ENCODE data around the gene HINFP.

HINFP gene

DNA sequence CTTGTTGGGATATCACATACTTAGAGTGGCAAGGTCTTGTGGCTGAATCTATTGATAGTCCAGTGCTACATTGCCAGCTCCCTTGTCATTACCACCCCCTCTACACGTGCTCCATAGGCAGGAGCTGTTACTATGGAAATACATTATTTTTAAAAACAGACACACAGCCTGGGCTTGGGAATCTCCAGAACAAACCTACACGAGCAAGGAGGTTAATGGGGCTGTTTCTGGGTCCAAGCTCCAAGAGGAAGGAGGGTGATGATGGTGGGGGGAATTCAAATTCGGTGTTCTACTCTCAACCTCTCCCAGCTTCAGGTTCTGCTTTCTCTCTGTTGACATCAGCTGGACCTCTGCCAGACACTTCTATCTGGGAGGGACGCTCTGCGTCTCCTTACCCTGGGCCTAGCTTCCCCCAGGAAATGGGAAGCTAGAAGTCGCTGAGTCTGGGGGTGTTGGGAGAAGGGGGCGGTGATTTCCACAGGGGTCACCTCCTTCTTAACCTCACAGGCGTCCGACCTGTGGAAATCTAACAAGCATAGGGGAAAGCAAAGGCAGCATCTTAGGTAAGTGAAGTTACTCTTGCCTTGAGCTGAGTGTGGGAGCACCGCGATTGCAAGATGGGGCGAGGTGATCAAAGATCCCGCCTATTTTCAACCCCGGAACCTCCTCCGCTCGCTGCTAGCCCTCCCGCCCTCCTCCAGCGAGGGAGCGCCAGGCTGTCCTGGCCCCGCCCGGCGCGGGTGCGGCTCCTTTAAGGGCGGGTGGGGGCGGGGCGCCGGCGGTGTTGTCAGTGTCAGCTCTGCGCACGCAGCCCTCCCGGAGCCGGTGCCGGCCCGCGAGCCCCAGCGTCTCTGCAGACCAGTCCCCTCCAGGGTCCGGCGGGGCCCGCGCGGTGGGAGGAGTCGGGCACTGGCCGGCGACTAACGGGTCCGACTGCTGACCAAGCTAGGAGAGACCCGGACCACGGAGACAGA is 14.5 kb upstream of the HINFP start, which contains the start of gene C2CD2L:
TSS of gene C2CD2L (plus strand) at position 781 of the 974 bp plus-strand sequence. CDS start 398 bp downstream, outside the sequence.
- H3K4me3 Mint-ChIP-seq, result peak within 1 kb of the TSS; percentile 91 to 95
- peak; percentile 75 to 79 (median 78) for DNase-seq
- peak within 1 kb of the TSS; percentile 62 to 87 for H3K27ac Mint-ChIP-seq
- peak; percentile 88 for ATAC-seq (replicated peaks)
- no peaks in the 10 kb centered on the region for H3K27me3 Mint-ChIP-seq
- peaks cover 9% of the 10 kb centered on the region for H3K36me3 Mint-ChIP-seq (ENCODE audit: insufficient read depth)
- peaks cover 31 to 41% of the 10 kb centered on the region in 2 donors for H3K4me1 Mint-ChIP-seq (ENCODE audit: low read depth in 2 of 2)
- no peaks in the 10 kb centered on the region for H3K9me3 Mint-ChIP-seq

DNA sequence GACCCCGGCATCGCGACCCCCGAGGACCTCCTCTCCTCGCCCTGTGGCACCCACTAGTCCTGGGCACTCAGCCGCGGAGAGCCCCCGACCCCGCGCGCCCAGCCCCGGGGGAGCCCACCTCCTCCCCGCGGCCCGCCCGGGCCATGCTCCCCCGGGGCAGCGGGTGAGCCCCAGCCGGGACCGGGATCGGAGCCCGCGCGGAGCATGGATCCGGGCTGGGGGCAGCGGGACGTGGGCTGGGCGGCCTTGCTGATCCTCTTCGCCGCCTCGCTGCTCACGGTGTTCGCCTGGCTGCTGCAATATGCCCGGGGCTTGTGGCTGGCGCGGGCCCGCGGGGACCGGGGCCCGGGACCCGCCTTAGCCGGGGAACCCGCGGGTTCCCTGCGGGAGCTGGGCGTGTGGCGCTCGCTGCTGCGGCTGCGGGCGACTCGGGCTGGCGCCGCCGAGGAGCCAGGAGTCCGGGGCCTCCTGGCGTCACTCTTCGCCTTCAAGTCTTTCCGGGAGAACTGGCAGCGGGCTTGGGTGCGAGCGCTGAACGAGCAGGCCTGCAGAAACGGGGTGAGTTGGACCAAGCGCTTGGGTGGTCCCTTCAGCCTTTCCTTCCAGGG is 13.7 kb upstream of the HINFP start:
- Mint-ChIP-seq H3K36me3 (ENCODE audit: insufficient read depth) (peaks cover 7% of the 10 kb centered on the region), H3K4me1 (ENCODE audit: low read depth in 2 of 2) (peaks cover 31 to 37% of the 10 kb centered on the region in 2 donors), H3K9me3 (no peaks in the 10 kb centered on the region)

DNA sequence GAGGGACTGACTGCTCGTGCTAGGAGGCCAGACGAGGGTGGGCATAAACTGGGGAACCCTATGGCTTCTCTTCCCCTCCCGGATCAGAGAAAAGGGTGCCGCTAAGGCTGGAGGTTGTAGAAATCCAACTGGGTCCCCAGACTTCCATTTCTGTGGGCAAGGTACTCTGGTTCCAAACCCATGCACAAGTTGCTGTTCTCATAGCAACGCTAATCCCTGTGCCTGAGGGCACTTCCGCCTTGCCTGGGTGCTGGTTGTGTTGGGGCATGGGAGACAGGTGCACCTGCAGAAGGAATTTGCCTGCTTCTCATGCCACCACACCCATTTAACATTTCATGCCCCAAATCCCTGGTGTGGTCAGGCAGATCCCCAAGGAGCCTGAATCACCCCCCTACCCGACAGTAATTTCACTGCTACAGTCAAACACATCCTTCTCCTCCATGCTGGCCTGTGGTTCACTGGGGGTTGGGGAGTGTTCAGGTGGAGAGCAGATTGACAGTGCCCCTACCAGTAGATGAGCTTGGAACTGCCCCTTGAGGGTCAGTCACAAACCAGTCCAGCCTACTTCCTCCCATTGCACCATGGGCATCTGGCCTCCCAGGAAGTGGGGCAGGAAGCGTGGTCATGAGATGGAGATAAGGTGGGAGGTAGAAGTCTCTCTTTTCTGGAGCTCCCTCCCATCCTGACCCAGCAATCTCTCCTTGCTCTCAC is 13.1 kb upstream of the HINFP start:
- H3K4me1 Mint-ChIP-seq (ENCODE audit: low read depth in 2 of 2), result peaks cover 31 to 37% of the 10 kb centered on the region in 2 donors
- peak; percentile 24 for ATAC-seq (replicated peaks)

More for the DNA sequence above, 13.7 kb upstream of the HINFP start:
- Mint-ChIP-seq H3K27me3 (no peaks in the 10 kb centered on the region), H3K4me3 (peak overlapping the region; percentile 91 to 95), H3K27ac (peak overlapping the region in 1 of 2 donors; percentile 62)
- DNase-seq (peak in 1 of 3 experiments; percentile 17), ATAC-seq (replicated peaks) (peak; percentile 19)

DNA sequence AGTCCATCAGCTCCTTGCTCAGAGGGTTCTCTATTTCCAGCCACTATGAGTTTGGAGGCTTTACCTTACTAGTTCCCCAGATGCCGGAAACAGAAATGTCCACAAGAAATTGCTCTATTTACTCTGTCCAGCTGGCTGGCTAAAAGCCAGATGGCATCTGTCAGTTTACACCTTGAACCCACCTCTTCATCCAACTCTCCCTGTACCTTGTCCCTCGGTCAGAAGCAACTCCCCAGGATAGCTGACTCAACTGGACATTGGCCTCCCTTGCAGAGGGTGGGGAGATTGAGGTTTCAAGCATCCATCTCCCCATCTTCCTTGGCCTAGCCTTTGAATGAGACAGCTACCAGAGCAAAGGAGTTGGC is 12.5 kb upstream of the HINFP start:
- H3K27me3 Mint-ChIP-seq, result no peaks in the 10 kb centered on the region
- ATAC-seq (replicated peaks) (no peak), DNase-seq (no peak)
- peak overlapping the region; percentile 91 to 95 for H3K4me3 Mint-ChIP-seq
- H3K9me3 Mint-ChIP-seq, result no peaks in the 10 kb centered on the region
- peak overlapping the region; percentile 62 to 87 for H3K27ac Mint-ChIP-seq
- peaks cover 29 to 37% of the 10 kb centered on the region in 2 donors for H3K4me1 Mint-ChIP-seq (ENCODE audit: low read depth in 2 of 2)
- H3K36me3 Mint-ChIP-seq (ENCODE audit: insufficient read depth), result peaks cover 11% of the 10 kb centered on the region

More for the DNA sequence above, 13.1 kb upstream of the HINFP start:
- H3K27ac Mint-ChIP-seq, result peak overlapping the region; percentile 62 to 87
- no peak for DNase-seq
- peak overlapping the region; percentile 91 to 95 for H3K4me3 Mint-ChIP-seq
- H3K9me3 Mint-ChIP-seq, result no peaks in the 10 kb centered on the region
- H3K36me3 Mint-ChIP-seq (ENCODE audit: insufficient read depth), result peaks cover 7% of the 10 kb centered on the region
- H3K27me3 Mint-ChIP-seq, result no peaks in the 10 kb centered on the region

DNA sequence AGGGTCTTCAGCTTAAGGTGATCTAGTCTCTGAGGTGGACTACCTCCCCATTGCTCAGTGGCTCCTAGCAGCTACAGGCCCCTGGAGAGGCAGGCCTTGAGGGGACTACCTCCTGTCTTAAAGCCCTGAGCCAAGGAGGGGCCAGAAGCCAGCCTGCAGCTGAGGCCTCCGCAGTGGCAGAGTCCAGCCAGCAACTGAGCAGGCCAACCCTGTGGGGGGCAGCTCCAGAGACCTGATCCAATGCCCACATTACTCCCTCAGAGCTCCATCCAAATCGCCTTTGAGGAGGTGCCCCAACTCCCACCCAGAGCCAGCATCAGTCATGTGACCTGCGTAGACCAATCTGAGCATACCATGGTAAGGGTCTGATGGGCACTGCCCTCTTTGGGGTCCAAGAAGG is 11.5 kb upstream of the HINFP start:
- ATAC-seq (replicated peaks) (no peak), DNase-seq (no peak)
- Mint-ChIP-seq H3K27me3 (no peaks in the 10 kb centered on the region), H3K9me3 (no peaks in the 10 kb centered on the region), H3K36me3 (ENCODE audit: insufficient read depth) (peaks cover 18% of the 10 kb centered on the region), H3K4me1 (ENCODE audit: low read depth in 2 of 2) (peaks cover 25 to 37% of the 10 kb centered on the region in 2 donors), H3K27ac (peak overlapping the region; percentile 62 to 87), H3K4me3 (peak overlapping the region; percentile 91 to 95)

DNA sequence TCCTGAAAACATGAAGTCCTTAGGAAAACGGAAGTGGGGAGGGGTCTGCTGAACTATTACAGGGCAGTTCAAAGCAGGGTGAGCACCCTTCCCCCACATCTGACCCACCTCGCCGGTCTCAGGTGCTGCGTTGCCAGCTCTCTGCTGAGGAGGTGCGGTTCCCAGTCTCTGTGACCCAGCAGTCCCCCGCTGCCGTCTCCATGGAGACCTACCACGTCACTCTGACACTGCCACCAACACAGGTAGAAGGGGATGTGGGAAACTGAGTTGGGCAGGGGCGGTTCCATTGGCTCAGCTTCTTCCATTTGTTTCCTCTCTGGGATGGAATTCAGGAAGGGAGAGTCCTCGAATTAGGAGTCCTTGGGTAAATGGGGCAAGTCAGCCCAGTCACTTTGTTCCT is 10.9 kb upstream of the HINFP start:
- H3K9me3 Mint-ChIP-seq, result no peaks in the 10 kb centered on the region
- DNase-seq, result no peak
- H3K4me1 Mint-ChIP-seq (ENCODE audit: low read depth in 2 of 2), result peaks cover 29 to 40% of the 10 kb centered on the region in 2 donors
- H3K27ac Mint-ChIP-seq, result peak overlapping the region in 1 of 2 donors; percentile 17
- H3K4me3 Mint-ChIP-seq, result no peak overlapping the region
- peaks cover 23% of the 10 kb centered on the region for H3K36me3 Mint-ChIP-seq (ENCODE audit: insufficient read depth)
- H3K27me3 Mint-ChIP-seq, result no peaks in the 10 kb centered on the region
- ATAC-seq (replicated peaks), result no peak

DNA sequence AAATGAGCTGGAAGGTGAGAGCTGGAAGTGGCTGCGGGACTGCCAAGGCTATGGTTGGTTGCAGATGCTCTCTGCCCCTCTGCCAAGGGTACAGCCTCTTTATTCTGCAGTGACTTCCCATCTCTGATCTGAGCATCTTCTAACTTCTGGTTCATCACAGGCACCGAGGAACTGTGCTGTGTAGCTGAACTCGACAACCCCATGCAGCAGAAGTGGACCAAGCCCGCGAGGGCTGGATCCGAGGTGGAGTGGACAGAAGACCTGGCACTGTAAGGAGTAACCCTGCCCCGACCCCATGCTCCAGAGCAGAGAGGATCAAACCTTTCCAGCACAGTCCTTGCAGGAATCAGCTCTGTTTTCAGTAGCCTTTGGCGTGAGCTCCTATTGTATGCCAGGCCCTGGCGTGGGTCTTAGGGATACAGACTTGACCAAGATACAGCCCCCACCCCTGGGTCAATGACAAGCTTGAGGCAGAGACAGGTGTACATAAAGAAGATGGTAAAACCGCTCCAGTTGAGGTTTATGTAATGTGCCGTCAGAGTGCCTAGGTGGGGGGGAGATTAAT is 9.9 kb upstream of the HINFP start:
- H3K36me3 Mint-ChIP-seq (ENCODE audit: insufficient read depth), result peaks cover 26% of the 10 kb centered on the region
- no peaks in the 10 kb centered on the region for H3K9me3 Mint-ChIP-seq
- peak overlapping the region in 1 of 2 donors; percentile 62 for H3K27ac Mint-ChIP-seq
- H3K27me3 Mint-ChIP-seq, result no peaks in the 10 kb centered on the region
- H3K4me3 Mint-ChIP-seq, result no peak overlapping the region
- H3K4me1 Mint-ChIP-seq (ENCODE audit: low read depth in 2 of 2), result peaks cover 35 to 37% of the 10 kb centered on the region in 2 donors
- no peak for DNase-seq
- ATAC-seq (replicated peaks), result no peak

DNA sequence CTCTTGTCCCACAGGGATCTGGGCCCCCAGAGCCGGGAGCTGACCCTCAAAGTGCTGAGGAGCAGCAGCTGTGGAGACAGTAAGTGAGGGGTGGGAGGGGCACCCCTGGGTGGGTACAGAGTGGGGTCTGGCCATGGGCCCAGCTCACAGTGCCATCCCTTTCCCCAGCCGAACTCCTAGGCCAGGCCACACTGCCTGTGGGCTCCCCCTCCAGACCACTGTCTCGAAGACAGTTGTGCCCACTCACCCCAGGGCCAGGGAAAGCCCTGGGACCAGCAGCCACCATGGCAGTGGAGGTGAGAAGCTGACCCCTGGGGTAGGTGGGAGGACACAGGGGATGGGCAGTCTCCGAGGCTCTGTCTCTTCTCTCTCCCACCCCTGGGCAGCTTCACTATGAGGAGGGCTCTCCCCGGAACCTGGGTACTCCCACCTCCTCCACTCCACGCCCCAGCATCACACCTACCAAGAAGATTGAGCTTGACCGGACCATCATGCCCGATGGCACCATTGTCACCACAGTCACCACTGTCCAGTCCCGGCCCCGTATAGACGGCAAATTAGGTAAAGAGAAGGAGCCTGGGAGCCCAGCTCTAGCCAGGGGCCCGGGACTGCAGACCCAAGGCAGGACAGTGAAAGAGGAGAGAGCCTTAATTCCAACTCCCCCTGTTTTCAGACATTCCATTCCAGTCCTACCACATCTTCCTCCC is 8.9 kb upstream of the HINFP start:
- no peak for DNase-seq
- H3K4me1 Mint-ChIP-seq (ENCODE audit: low read depth in 2 of 2), result peaks cover 30 to 31% of the 10 kb centered on the region in 2 donors
- ATAC-seq (replicated peaks), result no peak
- no peaks in the 10 kb centered on the region for H3K9me3 Mint-ChIP-seq
- peaks cover 26% of the 10 kb centered on the region for H3K36me3 Mint-ChIP-seq (ENCODE audit: insufficient read depth)
- H3K4me3 Mint-ChIP-seq, result no peak overlapping the region
- H3K27ac Mint-ChIP-seq, result no peak overlapping the region
- no peaks in the 10 kb centered on the region for H3K27me3 Mint-ChIP-seq

DNA sequence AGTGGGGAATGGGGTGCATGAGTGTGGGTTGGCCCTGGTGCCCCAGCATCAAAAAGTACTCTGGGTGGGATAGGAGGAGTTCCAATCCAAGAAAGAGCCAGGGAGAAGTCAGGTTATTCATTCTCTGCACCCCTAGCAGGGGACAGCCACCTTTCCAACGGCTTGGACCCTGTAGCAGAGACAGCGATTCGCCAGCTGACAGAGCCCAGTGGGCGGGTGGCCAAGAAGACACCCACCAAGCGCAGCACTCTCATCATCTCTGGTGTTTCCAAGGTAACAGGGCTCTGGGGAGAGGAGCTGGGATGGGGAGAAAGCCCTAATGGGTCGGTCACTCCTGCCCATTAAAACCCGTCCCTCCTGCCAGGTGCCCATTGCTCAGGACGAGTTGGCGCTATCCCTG is 7.7 kb upstream of the HINFP start:
- ATAC-seq (replicated peaks) (no peak), DNase-seq (no peak)
- no peaks in the 10 kb centered on the region for H3K27me3 Mint-ChIP-seq
- H3K27ac Mint-ChIP-seq, result peak overlapping the region in 1 of 2 donors; percentile 36
- peaks cover 22 to 24% of the 10 kb centered on the region in 2 donors for H3K4me1 Mint-ChIP-seq (ENCODE audit: low read depth in 2 of 2)
- H3K4me3 Mint-ChIP-seq, result no peak overlapping the region
- H3K9me3 Mint-ChIP-seq, result no peaks in the 10 kb centered on the region
- peaks cover 21% of the 10 kb centered on the region for H3K36me3 Mint-ChIP-seq (ENCODE audit: insufficient read depth)

DNA sequence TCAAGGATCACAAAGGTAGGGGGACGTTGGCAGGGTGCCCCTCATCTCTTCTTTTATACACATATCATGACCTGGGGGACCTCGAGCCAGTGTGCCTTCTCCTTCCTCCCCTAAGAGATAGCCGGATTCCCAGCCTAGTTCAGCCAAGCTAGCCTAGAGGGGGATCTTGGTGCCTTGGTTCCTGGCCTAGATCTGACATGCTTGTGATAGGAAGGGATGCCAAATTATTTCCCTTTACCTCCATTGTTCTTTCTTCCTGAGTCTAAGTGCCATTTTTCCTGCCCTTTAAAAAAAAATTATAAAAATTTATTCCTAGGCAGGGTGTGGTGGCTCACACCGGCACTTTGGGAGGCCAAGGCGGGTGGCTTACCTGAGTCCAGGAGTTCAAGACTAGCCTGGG is 7.0 kb upstream of the HINFP start:
- Mint-ChIP-seq H3K27ac (peak overlapping the region in 1 of 2 donors; percentile 78), H3K9me3 (no peaks in the 10 kb centered on the region), H3K4me1 (ENCODE audit: low read depth in 2 of 2) (peaks cover 15 to 18% of the 10 kb centered on the region in 2 donors), H3K36me3 (ENCODE audit: insufficient read depth) (peaks cover 21% of the 10 kb centered on the region), H3K4me3 (no peak overlapping the region), H3K27me3 (no peaks in the 10 kb centered on the region)
- DNase-seq (no peak), ATAC-seq (replicated peaks) (no peak)

DNA sequence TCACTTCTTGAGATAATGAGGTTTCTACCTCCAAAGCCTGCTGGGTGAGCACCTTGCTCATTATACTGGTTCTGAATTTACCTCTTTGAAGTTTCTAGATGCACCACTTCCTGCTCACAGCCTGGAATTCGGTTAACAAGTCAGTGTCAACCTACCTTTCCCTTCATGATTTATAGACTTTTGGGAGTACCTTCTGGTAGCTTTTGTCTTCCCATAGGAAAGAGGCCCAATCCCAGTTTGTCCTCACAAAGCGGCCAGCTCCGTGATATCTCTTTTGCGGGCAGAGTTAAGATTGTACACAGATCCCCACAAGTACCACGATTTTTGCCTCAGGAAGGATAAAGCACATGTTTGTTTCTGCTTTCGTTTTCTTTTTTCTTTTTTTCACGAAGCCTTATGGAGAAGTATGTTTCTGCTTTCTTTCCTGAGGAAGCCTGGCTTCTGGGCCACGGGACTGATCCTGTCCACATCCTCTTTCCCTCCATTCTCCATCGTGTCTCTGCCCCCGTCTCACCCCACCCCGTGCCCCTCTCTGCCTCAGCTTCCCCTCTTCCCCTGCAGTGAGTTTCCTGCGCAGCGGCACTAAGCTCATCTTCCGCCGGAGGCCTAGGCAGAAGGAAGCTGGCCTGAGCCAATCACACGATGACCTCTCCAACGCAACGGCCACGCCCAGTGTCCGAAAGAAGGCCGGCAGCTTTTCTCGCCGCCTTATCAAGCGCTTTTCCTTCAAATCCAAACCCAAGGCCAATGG is 5.7 kb upstream of the HINFP start:
- Mint-ChIP-seq H3K9me3 (no peaks in the 10 kb centered on the region), H3K4me1 (ENCODE audit: low read depth in 2 of 2) (peaks cover 13 to 16% of the 10 kb centered on the region in 2 donors), H3K27me3 (no peaks in the 10 kb centered on the region), H3K36me3 (ENCODE audit: insufficient read depth) (peaks cover 21% of the 10 kb centered on the region), H3K27ac (peak overlapping the region in 1 of 2 donors; percentile 78), H3K4me3 (peak overlapping the region; percentile 39 to 60)
- ATAC-seq (replicated peaks) (peak; percentile 69), DNase-seq (no peak)

DNA sequence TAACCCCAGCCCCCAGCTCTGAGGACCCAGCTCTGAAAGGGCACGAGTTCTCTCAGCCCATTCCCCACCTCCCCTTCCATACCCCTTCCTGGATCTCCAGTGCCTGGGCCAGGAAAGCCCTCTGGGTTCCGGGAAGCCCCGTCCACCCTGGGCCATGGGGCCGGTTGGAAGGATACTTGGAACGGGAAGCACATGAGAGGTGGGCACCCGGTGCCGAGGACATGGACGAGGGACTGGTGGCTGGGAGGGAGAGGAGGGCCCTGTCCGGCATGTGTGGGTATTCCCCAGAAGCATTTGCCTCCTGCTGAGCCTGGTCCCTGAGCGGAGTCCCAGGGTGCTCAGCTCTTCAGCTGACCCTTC is 5.2 kb upstream of the HINFP start:
- H3K9me3 Mint-ChIP-seq, result no peaks in the 10 kb centered on the region
- no peaks in the 10 kb centered on the region for H3K27me3 Mint-ChIP-seq
- peak overlapping the region in 1 of 2 donors; percentile 78 for H3K27ac Mint-ChIP-seq
- H3K4me3 Mint-ChIP-seq, result peak overlapping the region in 1 of 2 donors; percentile 60
- DNase-seq (no peak), ATAC-seq (replicated peaks) (no peak)
- H3K4me1 Mint-ChIP-seq (ENCODE audit: low read depth in 2 of 2), result peaks cover 14 to 21% of the 10 kb centered on the region in 2 donors
- peaks cover 25% of the 10 kb centered on the region for H3K36me3 Mint-ChIP-seq (ENCODE audit: insufficient read depth)
